NCI-H2081 treated with DMSO at 0.1 percent for 48 hours (cell line): ENCODE measurements around the gene CD274.
"Not testable (repeated sequence)": the region's sequence is repeated elsewhere in the genome, so short reads cannot be mapped to it uniquely, and the experiment has no call there.

ENCODE experiments used
- DNase-seq: peaks from one replicate; lab custom pipeline; 2025; lab: John Stamatoyannopoulos, UW

Gene CD274

DNA sequence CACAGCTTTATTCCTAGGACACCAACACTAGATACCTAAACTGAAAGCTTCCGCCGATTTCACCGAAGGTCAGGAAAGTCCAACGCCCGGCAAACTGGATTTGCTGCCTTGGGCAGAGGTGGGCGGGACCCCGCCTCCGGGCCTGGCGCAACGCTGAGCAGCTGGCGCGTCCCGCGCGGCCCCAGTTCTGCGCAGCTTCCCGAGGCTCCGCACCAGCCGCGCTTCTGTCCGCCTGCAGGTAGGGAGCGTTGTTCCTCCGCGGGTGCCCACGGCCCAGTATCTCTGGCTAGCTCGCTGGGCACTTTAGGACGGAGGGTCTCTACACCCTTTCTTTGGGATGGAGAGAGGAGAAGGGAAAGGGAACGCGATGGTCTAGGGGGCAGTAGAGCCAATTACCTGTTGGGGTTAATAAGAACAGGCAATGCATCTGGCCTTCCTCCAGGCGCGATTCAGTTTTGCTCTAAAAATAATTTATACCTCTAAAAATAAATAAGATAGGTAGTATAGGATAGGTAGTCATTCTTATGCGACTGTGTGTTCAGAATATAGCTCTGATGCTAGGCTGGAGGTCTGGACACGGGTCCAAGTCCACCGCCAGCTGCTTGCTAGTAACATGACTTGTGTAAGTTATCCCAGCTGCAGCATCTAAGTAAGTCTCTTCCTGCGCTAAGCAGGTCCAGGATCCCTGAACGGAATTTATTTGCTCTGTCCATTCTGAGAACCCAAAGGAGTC lies at the start of gene CD274:
Gene CD274 (plus strand): TSS at position 184 of the 733 bp plus-strand sequence. CDS start 5,572 bp downstream, outside the sequence.
- DNase-seq: peak; percentile 50

DNA sequence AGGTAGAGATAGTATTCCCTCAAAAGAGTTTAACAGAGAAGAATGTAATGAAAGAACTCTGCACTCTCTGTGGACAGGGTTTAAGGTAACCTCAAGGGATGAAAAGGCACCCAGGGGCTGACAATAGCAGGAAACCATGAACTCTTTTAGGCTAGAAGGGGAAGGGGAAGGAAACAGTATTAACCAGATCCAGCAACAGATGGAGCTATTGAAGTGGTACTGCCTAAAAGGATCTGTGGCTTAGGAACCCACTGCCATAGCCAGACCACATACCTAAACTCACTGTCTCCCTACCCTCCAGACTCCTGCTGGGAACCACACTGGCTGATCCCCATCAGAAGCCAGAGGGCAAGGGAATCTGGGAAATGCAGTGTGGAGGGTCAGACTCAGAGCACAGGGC lies 48.1 kb upstream of the CD274 start:
- DNase-seq: no peak

DNA sequence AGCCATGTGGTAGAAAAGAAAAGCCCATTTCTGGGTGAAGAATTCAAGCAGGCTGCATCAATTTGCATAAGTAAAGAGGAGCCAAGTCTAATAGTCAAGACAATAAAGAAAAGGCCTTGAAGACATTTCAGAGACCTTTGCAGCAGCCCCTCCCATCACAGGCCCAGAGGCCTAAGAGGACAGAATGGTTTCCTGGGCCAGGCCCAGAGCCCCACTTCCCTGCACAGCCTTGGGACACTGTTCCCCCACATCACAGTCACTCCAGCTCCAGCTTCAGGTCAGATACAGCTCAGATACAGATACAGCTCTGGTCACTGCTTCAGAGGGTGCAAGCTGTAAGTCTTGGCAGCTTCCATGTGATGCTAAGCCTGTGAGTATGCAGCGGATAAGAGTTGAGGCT lies 41.7 kb upstream of the CD274 start:
- DNase-seq: no peak

DNA sequence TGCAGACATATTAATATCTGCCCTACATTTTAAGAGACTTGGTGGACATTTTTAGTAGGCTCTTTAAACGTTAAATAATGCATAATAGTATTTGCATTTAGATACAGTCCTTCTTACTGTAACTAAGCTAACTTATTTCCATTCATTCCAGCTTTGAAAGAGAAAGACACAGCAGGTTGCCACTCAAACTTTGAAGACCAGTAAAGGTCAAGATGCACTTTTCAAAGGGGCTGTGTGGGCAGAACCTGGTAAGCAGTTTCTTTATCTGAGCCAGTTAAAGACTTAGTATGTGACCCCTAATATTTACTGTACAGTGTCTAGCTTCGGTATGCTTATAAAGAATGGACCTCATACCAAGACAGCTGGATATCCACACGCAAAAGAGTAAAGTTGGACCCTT lies 33.4 kb upstream of the CD274 start:
- no peak for DNase-seq

DNA sequence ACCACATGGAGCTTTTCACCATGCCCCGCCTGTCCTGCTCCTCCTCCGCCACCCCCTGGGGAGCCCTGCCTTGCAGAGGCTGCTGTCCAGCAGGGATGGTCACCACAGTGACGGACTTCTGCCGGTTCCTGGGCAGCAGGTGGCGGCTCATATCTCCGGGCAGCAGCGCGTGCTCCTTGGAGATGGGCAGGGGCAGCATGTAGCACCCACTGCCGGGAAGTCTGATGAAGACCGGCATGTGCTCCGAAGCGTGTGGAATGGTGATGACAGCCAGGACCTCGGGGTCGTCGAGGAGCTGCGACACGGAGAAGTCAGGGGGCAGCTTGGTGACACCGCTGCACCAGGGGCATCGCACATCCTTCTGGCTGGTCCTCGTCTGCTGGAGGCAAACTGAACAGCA lies 31.9 kb upstream of the CD274 start:
- DNase-seq: no peak

DNA sequence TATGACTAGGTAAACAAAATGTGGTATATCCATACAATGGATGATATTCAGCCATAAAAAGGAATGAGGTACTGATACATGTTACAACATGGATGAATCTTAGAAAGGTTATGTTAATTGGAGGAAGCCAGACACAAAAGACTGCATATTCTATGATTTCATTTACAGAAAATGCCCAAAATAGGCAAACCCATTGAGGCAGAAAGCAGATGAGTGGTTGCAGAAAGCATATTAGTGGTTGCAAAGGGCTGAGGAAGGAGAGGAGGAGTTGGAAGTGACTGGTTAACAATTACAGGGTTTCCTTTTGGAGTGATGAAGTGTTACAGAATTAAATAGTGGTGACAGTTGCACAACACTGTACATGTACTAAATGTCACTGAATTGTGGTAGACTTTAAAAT lies 30.4 kb upstream of the CD274 start:
- DNase-seq: no peak

DNA sequence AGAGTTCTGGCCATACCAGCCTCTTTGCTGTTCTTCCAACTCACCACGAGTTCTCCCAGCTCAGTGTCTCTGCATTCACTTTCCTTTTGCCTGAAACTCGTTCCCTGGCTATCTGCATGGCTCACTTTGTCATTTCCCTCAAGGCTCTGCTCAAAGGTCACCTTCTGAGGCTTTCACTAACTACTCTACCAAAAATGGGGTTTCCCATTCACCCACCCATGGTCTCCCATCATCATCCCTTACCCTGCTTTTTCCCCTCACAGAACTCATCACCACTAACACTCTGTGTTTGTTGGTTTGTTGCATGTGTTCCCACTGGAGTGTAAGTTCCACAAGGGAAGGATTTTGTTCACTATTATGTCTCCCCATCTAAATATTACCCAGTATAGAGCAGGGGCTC lies 29.2 kb upstream of the CD274 start:
- DNase-seq: no peak

DNA sequence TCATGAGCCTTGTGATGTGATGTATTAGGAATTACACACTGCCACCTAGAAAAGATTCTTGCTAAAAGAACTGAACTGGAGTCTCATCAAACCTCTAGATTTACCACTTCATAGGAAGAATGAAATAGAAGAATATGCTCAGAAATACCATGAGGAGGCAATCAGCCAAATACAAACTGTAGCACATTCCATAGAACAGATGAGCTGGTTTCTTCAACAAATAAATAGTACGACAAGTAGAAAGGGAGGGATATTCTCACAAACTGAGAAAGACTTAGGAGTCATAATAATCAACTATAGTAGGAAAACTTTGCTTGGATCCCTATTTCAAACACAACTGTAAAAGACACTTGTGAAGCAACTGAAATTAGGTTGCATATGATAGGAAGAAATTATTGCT lies 28.1 kb upstream of the CD274 start:
- no peak for DNase-seq

DNA sequence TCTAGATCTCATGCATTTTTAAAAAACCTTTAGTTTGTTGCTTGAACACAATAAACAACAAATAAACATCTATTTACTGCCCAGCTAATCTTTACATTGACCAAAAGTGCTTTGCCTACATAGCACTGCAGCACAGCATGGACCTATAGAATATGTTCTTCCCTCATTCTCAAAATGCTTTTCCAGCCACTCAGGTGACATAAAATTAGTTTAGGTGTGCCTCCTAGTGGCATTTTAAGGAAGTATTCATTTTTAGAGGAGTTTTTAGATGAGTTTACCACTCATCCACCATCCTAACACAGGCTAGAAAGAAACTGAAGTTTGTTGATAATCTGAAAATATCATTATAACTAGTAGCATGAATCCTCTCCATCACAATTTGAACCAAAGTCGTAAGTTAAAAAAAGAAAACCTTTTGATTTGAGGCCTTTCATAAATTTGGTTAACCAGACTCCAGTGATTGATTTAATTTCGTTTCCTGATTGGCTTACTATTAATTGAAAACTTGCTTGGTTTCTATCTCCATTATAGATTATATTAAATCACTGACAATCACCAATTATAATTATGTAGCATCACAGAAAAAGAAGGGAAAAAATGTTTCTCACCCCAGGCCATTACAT lies 25.2 kb upstream of the CD274 start:
- peak; percentile 22 for DNase-seq

DNA sequence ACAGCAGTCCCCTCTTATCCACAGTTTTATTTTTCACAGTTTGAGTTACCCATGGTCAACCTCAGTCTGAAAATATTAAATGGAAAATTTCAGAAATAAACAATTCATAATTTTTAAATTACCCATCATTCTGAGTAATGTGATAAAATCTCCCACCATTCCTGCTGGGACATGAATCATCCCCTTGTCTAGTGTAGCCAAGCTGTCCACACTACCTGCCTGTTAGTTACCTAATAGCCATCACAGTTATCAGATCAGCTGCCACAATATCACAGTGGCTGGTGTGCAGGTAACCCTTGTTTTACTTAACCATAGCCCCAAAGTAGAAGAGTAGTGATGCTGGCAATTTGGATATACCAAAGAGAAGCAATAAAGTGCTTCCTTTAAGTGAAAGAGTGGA lies 23.3 kb upstream of the CD274 start:
- no peak for DNase-seq

DNA sequence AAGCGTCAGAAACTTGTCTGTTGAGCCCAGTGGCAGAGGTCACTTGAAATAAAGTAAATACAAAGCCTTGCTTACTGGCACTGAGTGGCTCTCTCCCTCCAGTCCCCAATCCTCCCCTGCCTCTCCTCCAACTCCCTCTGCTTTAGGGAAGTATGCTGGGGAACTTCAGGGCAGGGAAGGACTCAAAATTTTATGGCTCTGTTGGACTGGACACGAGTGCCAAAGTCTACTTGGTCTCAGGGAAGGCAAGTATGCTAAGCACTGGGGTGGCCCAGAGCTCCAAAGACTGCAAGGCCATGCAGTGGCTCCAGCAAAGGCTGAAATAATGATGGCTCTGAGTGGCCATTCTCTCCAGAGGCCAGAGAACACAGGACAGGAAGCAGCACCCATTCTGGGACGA lies 22.2 kb upstream of the CD274 start:
- no peak for DNase-seq

DNA sequence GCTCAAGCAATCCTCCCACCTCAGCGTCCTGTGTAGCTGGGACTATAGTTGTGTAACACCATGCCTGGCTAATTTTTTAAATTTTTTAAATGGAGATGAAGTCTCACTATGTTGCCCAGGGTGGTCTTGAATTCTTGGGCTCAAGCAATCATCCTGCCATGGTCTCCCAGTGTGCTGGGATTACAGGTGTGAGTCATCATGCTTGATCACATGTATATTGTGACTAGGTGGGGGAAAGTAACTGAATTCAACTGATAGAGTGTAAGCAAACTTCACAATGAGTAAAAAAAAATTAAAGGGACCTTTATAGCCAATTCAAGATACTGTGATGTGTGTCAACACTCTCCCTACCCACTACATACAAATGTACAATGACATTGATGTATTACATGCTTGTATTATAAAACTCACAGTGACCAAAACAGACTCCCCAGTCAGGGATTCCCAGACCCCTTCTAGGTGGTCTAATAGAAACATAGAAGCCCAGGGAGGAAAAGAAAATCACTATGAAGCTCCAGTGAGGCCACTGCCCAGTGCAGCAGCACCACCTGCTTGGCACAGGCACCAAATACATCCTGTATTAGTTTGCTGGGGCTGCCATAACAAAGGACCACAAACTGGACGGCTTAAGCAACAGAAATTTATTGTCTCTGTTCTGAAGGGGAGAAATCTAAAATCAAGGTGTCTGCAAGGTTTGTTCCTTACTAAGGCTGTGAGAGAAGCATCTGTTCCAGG lies 21.4 kb upstream of the CD274 start:
- DNase-seq: no peak

DNA sequence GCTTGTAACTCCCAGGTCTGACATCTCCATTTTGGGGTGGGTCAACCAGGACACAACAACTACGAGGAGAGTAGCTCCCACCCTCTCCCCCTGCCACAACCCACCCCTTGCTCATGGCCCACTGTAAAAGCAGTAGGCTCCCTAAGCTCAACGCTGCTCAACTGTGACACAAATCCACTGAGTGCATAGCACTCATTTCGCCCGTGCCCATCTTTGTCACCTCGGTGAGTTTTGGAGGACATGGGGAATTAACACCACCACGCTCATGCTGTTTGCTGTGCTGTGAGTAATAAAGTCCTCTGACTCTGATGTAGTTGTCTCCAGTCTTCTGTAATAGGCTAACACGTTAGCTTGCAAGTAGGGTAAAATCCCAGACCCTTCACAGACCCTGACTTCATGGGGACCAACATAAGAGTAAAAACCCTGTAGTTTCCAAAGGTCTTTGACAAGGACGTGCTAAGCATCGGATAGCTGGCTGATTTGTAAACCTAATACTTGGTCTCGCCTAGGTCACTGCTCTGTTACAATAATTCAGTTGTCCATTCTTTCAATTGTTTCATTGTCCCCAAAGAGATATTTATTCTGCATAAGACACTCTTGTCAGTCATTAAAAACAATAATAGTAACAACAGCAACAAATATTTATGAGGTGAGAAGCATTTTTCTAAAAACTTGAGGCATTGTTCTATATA lies 20.3 kb upstream of the CD274 start:
- no peak for DNase-seq

DNA sequence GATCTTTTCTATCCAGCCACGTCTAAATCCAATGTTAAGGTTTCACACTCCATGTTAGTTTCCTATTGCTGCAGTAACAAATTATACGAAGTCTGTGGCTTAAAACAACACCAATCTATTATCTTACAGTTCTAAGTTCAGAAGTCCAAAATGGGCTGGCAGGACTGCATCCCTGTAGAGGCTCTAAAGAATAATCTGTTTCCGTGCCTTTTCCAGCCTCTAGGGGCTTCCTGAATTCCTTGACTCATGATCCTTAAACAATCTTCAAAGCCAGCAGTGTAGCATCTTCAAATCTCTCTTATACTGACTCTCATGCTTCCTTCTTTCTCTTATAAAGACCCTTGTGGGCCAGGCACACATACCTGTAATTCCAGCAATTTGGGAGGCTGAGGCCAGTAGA lies 19.4 kb upstream of the CD274 start:
- DNase-seq: no peak

DNA sequence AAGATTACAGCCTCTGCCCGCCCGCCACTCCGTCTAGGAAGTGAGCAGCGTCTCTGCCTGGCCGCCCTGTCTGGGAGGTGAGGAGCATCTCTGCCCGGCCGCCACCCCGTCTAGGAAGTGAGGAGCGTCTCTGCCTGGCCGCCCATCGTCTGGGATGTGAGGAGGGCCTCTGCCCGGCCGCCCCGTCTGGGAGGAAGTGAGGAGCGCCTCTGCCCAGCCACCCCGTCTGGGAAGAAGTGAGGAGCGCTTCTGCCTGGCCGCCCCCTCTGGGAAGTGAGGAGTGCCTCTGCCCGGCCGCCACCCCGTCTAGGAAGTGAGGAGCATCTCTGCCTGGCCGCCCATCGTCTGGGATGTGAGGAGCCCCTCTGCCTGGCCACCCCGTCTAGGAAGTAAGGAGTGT lies 17.5 kb upstream of the CD274 start:
- DNase-seq: not testable (repeated sequence)

DNA sequence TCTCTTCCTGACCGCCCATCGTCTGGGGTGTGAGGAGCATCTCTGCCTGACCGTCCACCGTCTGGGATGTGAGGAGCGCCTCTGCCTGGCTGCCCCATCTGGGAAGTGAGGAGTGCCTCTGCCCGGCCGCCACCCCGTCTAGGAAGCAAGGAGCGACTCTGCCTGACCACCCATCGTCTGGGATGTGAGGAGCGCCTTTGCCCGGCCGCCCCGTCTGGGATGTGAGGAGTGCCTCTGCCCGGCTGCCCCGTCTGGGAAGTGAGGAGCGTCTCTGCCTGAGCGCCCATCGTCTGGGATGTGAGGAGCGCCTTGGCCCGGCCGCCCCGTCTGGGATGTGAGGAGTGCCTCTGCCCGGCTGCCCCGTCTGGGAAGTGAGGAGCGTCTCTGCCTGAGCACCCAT lies 17.0 kb upstream of the CD274 start:
- DNase-seq: not testable (repeated sequence)

DNA sequence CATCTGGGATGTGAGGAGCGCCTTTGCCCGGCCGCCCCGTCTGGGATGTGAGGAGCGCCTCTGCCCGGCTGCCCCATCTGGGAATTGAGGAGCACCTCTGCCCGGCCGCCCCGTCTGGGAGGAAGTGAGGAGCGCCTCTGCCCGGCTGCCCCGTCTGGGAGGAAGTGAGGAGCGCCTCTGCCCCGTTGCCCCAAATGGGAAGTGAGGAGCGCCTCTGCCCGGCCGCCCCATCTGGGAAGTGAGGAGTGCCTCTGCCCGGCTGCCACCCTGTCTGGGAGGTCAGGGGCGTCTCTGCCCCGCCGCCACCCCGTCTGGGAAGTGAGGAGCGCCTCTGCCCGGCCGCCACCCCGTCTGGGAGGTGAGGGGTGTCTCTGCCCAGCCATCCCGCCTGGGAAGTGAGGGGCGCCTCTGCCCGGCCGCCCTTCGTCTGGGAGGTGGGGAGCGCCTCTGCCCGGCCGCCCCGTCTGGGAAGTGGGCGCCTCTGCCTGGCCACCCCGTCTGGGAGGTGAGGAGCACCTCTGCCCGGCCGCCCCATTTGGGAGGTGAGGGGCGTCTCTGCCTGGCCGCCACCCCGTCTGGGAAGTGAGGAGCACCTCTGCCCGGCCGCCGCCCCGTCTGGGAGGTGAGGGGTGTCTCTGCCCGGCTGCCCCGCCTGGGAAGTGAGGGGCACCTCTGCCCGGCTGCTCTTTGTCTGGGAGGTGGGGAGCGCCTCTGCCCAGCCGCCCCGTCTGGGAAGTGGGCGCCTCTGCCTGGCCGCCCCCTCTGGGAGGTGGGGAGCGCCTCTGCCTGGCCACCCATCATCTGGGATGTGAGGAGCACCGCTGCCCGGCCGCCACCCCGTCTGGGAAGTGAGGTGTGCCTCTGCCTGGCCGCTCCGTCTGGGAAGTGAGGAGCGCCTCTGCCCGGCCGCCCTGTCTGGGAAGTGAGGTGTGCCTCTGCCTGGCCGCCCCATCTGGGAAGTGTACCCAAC lies 16.2 kb upstream of the CD274 start:
- DNase-seq: not testable (repeated sequence)

DNA sequence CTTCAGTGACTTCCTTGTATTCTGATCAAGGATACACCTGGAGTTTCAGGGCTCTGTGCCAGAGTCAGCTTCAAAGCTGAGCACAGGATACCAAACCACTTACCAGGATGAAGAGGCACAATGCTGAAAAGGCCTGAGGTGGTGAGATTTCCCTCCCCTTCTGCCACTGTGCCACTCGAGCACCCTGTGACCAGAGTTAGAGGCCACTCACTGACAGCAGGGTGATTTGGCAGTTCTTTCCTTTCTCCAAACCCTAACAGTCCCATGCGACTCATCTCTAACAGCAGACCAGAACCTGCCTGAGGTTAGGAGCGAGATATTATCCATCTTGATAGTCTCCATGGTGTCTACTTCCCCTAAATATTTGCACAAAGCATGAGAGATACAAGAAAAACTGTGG lies 14.4 kb upstream of the CD274 start:
- no peak for DNase-seq

DNA sequence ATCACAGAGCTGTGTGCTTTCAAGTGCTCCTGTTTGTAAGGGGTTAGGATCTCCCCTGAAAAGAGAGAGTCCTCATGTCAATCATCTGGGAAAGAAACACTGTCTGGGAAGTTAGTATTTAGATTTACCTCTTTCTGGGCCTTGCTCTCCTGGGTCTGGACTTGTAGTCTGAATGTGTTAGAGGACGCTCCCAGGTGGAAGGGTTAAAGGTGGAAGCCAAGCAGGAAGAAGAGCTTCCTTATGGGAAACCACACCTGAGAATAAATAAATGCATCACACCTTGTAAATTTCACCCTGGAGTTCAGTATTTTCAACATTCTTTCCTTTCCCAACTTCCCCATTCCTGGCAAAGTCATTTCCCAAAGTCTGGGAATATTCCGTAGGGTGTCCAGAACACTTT lies 13.9 kb upstream of the CD274 start:
- no peak for DNase-seq

DNA sequence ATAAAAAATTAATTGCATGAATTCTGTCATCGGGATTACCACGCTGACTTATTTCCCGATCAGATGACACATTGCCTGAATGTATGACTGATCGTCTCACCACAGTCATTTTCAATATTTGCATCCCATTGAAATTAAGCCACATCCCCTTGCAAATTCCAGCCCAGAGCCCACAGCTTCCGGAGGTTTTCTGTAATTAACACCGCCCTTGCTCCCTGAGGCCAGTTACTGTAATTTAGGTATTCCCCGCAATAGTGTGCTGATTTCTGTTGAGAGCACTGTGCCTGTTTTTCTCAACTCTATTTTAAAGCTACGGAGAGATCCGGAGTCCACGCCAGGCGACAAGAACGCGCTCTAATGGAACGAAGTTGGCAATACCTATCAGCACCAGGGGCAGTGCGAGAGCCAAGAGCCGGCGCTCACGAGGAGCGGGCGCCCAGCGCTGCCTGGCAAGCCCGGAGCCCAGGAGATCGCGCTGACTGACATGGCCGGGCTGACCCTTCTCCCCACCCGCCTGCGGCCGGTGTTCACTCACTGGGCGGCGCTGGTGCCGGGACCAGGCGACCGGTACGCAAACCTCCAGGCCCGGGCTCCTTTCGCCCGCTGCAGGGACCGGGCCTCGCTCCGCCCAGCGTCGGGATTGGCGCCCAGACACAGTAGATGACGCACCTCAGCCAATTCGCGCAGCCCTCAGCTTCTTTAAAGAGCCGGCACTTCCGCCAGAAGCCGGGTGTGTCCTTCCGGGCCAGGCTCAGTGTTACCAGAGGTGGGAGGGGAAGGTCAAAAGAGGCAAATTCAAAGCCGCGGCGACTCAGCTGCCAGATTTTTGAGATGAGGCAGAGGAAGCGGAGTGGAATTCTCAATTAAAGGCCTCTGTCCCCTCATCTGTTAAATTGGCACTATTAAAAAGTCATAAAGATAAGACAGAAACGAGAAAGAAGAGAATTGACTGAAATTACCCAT lies 12.8 kb upstream of the CD274 start, which contains the start of gene PLGRKT:
Gene PLGRKT (minus strand): TSS at position 672 of the 963 bp plus-strand sequence. CDS start 5,948 bp downstream, outside the sequence.
- DNase-seq: peak; percentile 82
